ENCODE results near the gene AKAP6. TPM values are rescaled to one million over a fixed set of nuclear protein-coding genes. Genes with fewer than 3 reads are reported as not detected.
A peak's percentile ranks its signal among the peaks of the same experiment; 100 is the strongest.

The AKAP6 gene
- total RNA-seq, 1 donor from 2014 or later: 130 TPM

- DNase-seq (ENCODE audit: low read depth): no peak
These were observed 485.6 kb downstream of the AKAP6 start for GRCh38 chr14:32814721-32815120.

GRCh38 chr14:32816588-32816987, 487.5 kb downstream of the AKAP6 start:
- DNase-seq (ENCODE audit: low read depth): no peak

GRCh38 chr14:32817780-32818179, 488.7 kb downstream of the AKAP6 start:
- DNase-seq (ENCODE audit: low read depth): no peak

- DNase-seq (ENCODE audit: low read depth): no peak
These were observed 489.5 kb downstream of the AKAP6 start for GRCh38 chr14:32818581-32818980.

- no peak for DNase-seq (ENCODE audit: low read depth)
These were observed 491.1 kb downstream of the AKAP6 start for GRCh38 chr14:32820181-32820580.

- peak; percentile 51 for DNase-seq (ENCODE audit: low read depth)
These were observed 491.6 kb downstream of the AKAP6 start for GRCh38 chr14:32820682-32821081.

- DNase-seq (ENCODE audit: low read depth): no peak
These were observed 493.0 kb downstream of the AKAP6 start for GRCh38 chr14:32821964-32822653.

- DNase-seq (ENCODE audit: low read depth): no peak
These were observed 494.6 kb downstream of the AKAP6 start for GRCh38 chr14:32823706-32824105.

- DNase-seq (ENCODE audit: low read depth): no peak
These were observed 495.1 kb downstream of the AKAP6 start for GRCh38 chr14:32824195-32824594.

- no peak for DNase-seq (ENCODE audit: low read depth)
These were observed 496.0 kb downstream of the AKAP6 start for GRCh38 chr14:32825058-32825457.

GRCh38 chr14:32826404-32827082, 497.4 kb downstream of the AKAP6 start:
- peak; percentile 15 for DNase-seq (ENCODE audit: low read depth)

- DNase-seq (ENCODE audit: low read depth): no peak
These were observed 498.4 kb downstream of the AKAP6 start for GRCh38 chr14:32827514-32827913.

GRCh38 chr14:32835924-32836323, 506.8 kb downstream of the AKAP6 start:
- no peak for DNase-seq (ENCODE audit: low read depth)

GRCh38 chr14:32841698-32842097, 512.6 kb downstream of the AKAP6 start:
- no peak for DNase-seq (ENCODE audit: low read depth)

GRCh38 chr14:32846821-32847365, 517.8 kb downstream of the AKAP6 start:
- no peak for DNase-seq (ENCODE audit: low read depth)

GRCh38 chr14:32847867-32848266, 518.8 kb downstream of the AKAP6 start:
- DNase-seq (ENCODE audit: low read depth): no peak

GRCh38 chr14:32865827-32866376, 536.8 kb downstream of the AKAP6 start:
- DNase-seq (ENCODE audit: low read depth): no peak

- DNase-seq (ENCODE audit: low read depth): no peak
These were observed 554.1 kb downstream of the AKAP6 start for GRCh38 chr14:32883188-32883587.
